BLaER1 treated with 17β-estradiol and CSF1 and Interleukin-3, amounts not matched to agents 10 nM and 100 nM (cell line): ENCODE measurements around the gene PTP4A2.

Experiments
- H3K27ac ChIP-seq, 11 experiments: shearing (Covaris generic); formaldehyde crosslinking; 2 replicates each; pipeline ENCODE4 v1.8.1; 2022
- H3K27me3 ChIP-seq, 11 experiments: shearing (Covaris generic); formaldehyde crosslinking; 2 replicates each; pipeline ENCODE4 v1.8.1; 2022
- H3K36me3 ChIP-seq, 11 experiments: shearing (Covaris generic); formaldehyde crosslinking; 2 replicates each; pipeline ENCODE4 v1.8.1; 2022
- H3K4me1 ChIP-seq, 10 experiments: shearing (Covaris generic); formaldehyde crosslinking; 2 replicates each; pipeline ENCODE4 v1.8.1; 2022
- H3K4me2 ChIP-seq, 11 experiments: shearing (Covaris generic); formaldehyde crosslinking; 2 replicates each; pipeline ENCODE4 v1.8.1; 2022
- H3K4me3 ChIP-seq, 10 experiments: shearing (Covaris generic); formaldehyde crosslinking; 2 replicates each; pipeline ENCODE4 v1.8.1; 2022
- H3K9ac ChIP-seq, 11 experiments: shearing (Covaris generic); formaldehyde crosslinking; 2 replicates each; pipeline ENCODE4 v1.8.1; 2022
- H3K9me3 ChIP-seq, 11 experiments: shearing (Covaris generic); formaldehyde crosslinking; replicated peaks in 1 of 11; 2 replicates each; pipeline ENCODE4 v1.8.1; 2022
- H4K20me1 ChIP-seq, 11 experiments: shearing (Covaris generic); formaldehyde crosslinking; 2 replicates each; pipeline ENCODE4 v1.8.1; 2022
- Cebpa-rat ChIP-seq, 11 experiments: shearing (Covaris generic); IDR thresholded peaks; 2 replicates each; pipeline ENCODE4 v1.8.1; 2022

The PTP4A2 gene

DNA sequence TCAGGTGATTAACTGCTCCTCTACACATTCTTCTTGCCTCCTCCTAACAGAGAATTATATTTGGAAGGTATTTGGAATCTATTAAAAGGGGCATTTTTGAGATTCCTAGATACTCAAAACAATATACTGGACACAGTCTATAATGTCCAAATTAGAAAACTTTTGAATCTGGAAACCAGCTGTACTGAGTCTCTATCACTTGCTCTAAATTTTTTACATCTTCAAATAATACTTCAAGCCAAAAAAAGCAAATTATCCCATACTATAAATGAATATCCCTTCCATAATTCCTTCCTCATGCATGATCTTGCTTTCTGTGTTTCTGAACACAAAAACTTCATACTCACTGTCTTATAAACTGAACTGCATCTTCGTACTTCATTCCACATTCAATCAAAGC is 28.5 kb downstream of the PTP4A2 start:
- Histone ChIP-seq H3K4me3 (no peak overlapping the region), H3K4me1 (peaks cover 20 to 70% (median 31%) of the 10 kb centered on the region in 10 experiments), H3K36me3 (peaks cover 93 to 100% (median 96%) of the 10 kb centered on the region in 11 experiments), H3K4me2 (no peak overlapping the region), H3K27me3 (no peaks in the 10 kb centered on the region), H3K9ac (no peak overlapping the region), H3K9me3 (peaks cover 0 to 11% (median 0%) of the 10 kb centered on the region in 11 experiments; a peak in 3 of 22 replicates), H3K27ac (peak overlapping the region in 2 of 11 experiments; percentile 64 to 67; a peak in 2 of 22 replicates), H4K20me1 (peaks cover 3 to 97% (median 47%) of the 10 kb centered on the region in 11 experiments; a peak in 17 of 22 replicates)
- TF ChIP-seq Cebpa-rat (IDR thresholded peaks at IDR 0.05): no peak

- Histone ChIP-seq H3K9ac (no peak overlapping the region), H3K4me3 (no peak overlapping the region), H3K27me3 (no peaks in the 10 kb centered on the region), H3K4me1 (peaks cover 9 to 65% (median 16%) of the 10 kb centered on the region in 10 experiments), H4K20me1 (peaks cover 3 to 67% (median 17%) of the 10 kb centered on the region in 11 experiments; a peak in 15 of 22 replicates), H3K9me3 (no peaks in the 10 kb centered on the region; a peak in 1 of 22 replicates), H3K27ac (no peak overlapping the region), H3K36me3 (peaks cover 64 to 82% (median 68%) of the 10 kb centered on the region in 11 experiments), H3K4me2 (no peak overlapping the region)
- no peak for TF ChIP-seq Cebpa-rat (IDR thresholded peaks at IDR 0.05)
Measured at GRCh38 chr1:31906557-31906956, 31.6 kb downstream of the PTP4A2 start.

GRCh38 chr1:31905681-31906080 is 32.5 kb downstream of the PTP4A2 start:
- peaks cover 0 to 56% (median 8%) of the 10 kb centered on the region in 10 experiments; a peak in 15 of 20 replicates for H3K4me1 ChIP-seq
- H3K9ac ChIP-seq: no peak overlapping the region
- no peak for TF ChIP-seq Cebpa-rat (IDR thresholded peaks at IDR 0.05)
- no peak overlapping the region for H3K27ac ChIP-seq
- H4K20me1 ChIP-seq: peaks cover 0 to 58% (median 9%) of the 10 kb centered on the region in 11 experiments; a peak in 13 of 22 replicates
- H3K4me3 ChIP-seq: no peak overlapping the region
- H3K4me2 ChIP-seq: peak overlapping the region in 2 of 11 experiments; percentile 36 to 59; a peak in 2 of 22 replicates
- H3K27me3 ChIP-seq: no peaks in the 10 kb centered on the region
- H3K9me3 ChIP-seq: no peaks in the 10 kb centered on the region; a peak in 1 of 22 replicates
- H3K36me3 ChIP-seq: peaks cover 55 to 74% (median 59%) of the 10 kb centered on the region in 11 experiments

GRCh38 chr1:31905093-31905509 is 33.1 kb downstream of the PTP4A2 start:
- Histone ChIP-seq H3K4me3 (no peak overlapping the region), H3K4me2 (peak overlapping the region in 4 of 11 experiments; percentile 11 to 73 (median 44); a peak in 7 of 22 replicates), H3K27me3 (no peaks in the 10 kb centered on the region), H3K27ac (peak overlapping the region in 2 of 11 experiments; percentile 2 to 11; a peak in 1 of 22 replicates), H3K36me3 (peaks cover 50 to 68% (median 53%) of the 10 kb centered on the region in 11 experiments), H3K9me3 (no peaks in the 10 kb centered on the region; a peak in 1 of 22 replicates), H3K4me1 (peaks cover 0 to 56% (median 7%) of the 10 kb centered on the region in 10 experiments; a peak in 11 of 20 replicates), H3K9ac (0 out of 22 replicates have a peak overlapping the region, but pooled peaks of 1 of the 11 experiments have one; percentile 25), H4K20me1 (peaks cover 0 to 52% (median 4%) of the 10 kb centered on the region in 11 experiments; a peak in 13 of 22 replicates)
- no peak for TF ChIP-seq Cebpa-rat (IDR thresholded peaks at IDR 0.05)

GRCh38 chr1:31904339-31905092 is 33.7 kb downstream of the PTP4A2 start:
- H3K4me2 ChIP-seq: peak overlapping the region in 4 of 11 experiments; percentile 11 to 73 (median 44); a peak in 6 of 22 replicates
- H3K27me3 ChIP-seq: no peaks in the 10 kb centered on the region
- H3K9ac ChIP-seq: peak overlapping the region in 2 of 11 experiments; percentile 25 to 43; a peak in 1 of 22 replicates
- peak in 1 of 11 experiments; percentile 13; a peak in 1 of 22 replicates for TF ChIP-seq Cebpa-rat (IDR thresholded peaks at IDR 0.05)
- H3K36me3 ChIP-seq: peaks cover 44 to 62% (median 47%) of the 10 kb centered on the region in 11 experiments
- H3K27ac ChIP-seq: peak overlapping the region in 3 of 11 experiments; percentile 2 to 31 (median 11); a peak in 2 of 22 replicates
- H3K4me1 ChIP-seq: peaks cover 0 to 56% (median 7%) of the 10 kb centered on the region in 10 experiments; a peak in 10 of 20 replicates
- H3K4me3 ChIP-seq: no peak overlapping the region
- H3K9me3 ChIP-seq: no peaks in the 10 kb centered on the region; a peak in 1 of 22 replicates
- H4K20me1 ChIP-seq: peaks cover 0 to 47% (median 3%) of the 10 kb centered on the region in 11 experiments; a peak in 7 of 22 replicates

- no peak for TF ChIP-seq Cebpa-rat (IDR thresholded peaks at IDR 0.05)
- Histone ChIP-seq H4K20me1 (peaks cover 0 to 29% (median 0%) of the 10 kb centered on the region in 11 experiments; a peak in 6 of 22 replicates), H3K36me3 (peaks cover 26 to 42% (median 29%) of the 10 kb centered on the region in 11 experiments), H3K9ac (no peak overlapping the region), H3K4me1 (peaks cover 0 to 54% (median 7%) of the 10 kb centered on the region in 10 experiments; a peak in 10 of 20 replicates), H3K4me3 (no peak overlapping the region), H3K27ac (no peak overlapping the region), H3K27me3 (no peaks in the 10 kb centered on the region), H3K9me3 (no peaks in the 10 kb centered on the region; a peak in 1 of 22 replicates), H3K4me2 (peak overlapping the region in 2 of 11 experiments; percentile 25 to 73; a peak in 2 of 22 replicates)
Measured at GRCh38 chr1:31902510-31902860, 35.7 kb downstream of the PTP4A2 start.

DNA sequence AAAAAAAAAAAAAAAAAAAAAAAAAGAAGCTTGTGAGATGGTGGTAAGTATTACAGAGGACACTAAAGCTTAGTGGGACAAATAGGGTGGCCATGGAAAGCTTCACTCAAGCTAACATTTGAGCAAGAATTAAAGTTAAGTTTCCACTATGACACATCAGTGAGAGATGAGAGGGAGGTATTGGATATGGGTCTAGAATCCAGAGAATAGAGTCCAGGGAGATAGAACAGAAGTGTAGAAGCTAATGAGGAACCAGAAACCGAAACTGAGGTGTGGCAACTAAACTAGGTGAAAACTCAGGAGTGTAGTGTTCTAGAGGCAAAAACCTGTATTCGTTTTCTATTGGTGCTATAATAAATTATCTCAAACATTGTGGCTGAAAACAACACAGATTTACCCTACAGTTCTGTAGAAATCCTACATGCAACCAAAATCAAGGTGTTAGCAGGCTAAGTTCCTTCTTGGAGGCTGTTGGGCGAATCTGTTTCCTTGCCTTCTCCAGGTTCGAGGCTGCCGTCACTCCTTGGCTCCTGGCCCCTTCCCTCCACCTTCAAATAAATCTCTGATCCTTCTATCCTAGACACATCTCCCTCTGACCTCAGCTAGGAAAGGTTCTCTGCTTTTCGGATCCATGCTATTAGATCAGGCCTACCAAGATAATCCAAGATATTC is 36.2 kb downstream of the PTP4A2 start:
- TF ChIP-seq Cebpa-rat (IDR thresholded peaks at IDR 0.05): no peak
- peak overlapping the region in 1 of 11 experiments; percentile 73; a peak in 1 of 22 replicates for H3K4me2 ChIP-seq
- H3K9me3 ChIP-seq: no peaks in the 10 kb centered on the region; a peak in 1 of 22 replicates
- H3K27ac ChIP-seq: no peak overlapping the region
- no peaks in the 10 kb centered on the region for H3K27me3 ChIP-seq
- no peak overlapping the region for H3K4me3 ChIP-seq
- peaks cover 0 to 24% (median 0%) of the 10 kb centered on the region in 11 experiments; a peak in 6 of 22 replicates for H4K20me1 ChIP-seq
- peaks cover 21 to 37% (median 24%) of the 10 kb centered on the region in 11 experiments for H3K36me3 ChIP-seq
- peaks cover 0 to 49% (median 7%) of the 10 kb centered on the region in 10 experiments; a peak in 10 of 20 replicates for H3K4me1 ChIP-seq
- no peak overlapping the region for H3K9ac ChIP-seq

DNA sequence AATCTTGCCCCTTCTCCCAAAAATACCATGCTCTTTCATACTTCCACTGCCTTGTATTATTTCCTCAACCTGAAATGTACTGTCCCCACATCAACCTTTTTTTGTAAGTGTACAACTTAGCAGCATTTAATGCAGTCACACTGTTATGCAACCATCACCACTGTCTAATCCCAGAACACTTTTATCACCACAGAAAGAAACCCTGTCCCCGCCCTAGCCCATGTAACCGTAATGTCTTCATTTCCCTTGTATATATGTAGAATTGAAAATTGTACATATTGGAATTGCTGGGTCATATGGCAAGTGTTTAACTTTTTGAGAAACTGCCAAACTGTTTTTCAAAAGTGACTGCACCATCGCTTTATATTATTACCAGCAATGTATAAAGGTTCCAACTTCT is 37.4 kb downstream of the PTP4A2 start:
- no peak for TF ChIP-seq Cebpa-rat (IDR thresholded peaks at IDR 0.05)
- peaks cover 9 to 25% (median 12%) of the 10 kb centered on the region in 11 experiments; a peak in 20 of 22 replicates for H3K36me3 ChIP-seq

More for the DNA sequence above, 37.4 kb downstream of the PTP4A2 start:
- H3K9ac ChIP-seq: no peak overlapping the region
- no peak overlapping the region for H3K27ac ChIP-seq
- no peaks in the 10 kb centered on the region for H3K27me3 ChIP-seq
- peaks cover 0 to 12% (median 0%) of the 10 kb centered on the region in 11 experiments; a peak in 2 of 22 replicates for H4K20me1 ChIP-seq
- H3K4me2 ChIP-seq: no peak overlapping the region
- peaks cover 2 to 4% (median 3%) of the 10 kb centered on the region in 11 experiments; a peak in 19 of 22 replicates for H3K9me3 ChIP-seq
- peaks cover 0 to 39% (median 7%) of the 10 kb centered on the region in 10 experiments; a peak in 10 of 20 replicates for H3K4me1 ChIP-seq
- H3K4me3 ChIP-seq: no peak overlapping the region
